SW 1271 (cell line): ENCODE data around the gene RPS10.
"Not testable (repeated sequence)": the region's sequence is repeated elsewhere in the genome, so short reads cannot be mapped to it uniquely, and the experiment has no call there.

Experiments used
- DNase-seq, 2 experiments: peaks; one replicate each; lab custom pipeline; 2025; lab: John Stamatoyannopoulos, UW

RPS10 gene

GRCh38 chr6:34392497-34393190, 33.2 kb downstream of the RPS10 start, which contains the start of gene NUDT3:
NUDT3 (minus strand) TSS chr6:34392669; CDS start chr6:34392362, 307 bp downstream.
- peak; percentile 84 to 90 for DNase-seq

- peak in 1 of 2 experiments; percentile 43 for DNase-seq
Observed at GRCh38 chr6:34391786-34392496, 33.9 kb downstream of the RPS10 start.

- DNase-seq, result no peak
Observed at GRCh38 chr6:34391473-34391785, 34.4 kb downstream of the RPS10 start.

- peak in 1 of 2 experiments; percentile 45 for DNase-seq
Observed at GRCh38 chr6:34390531-34391472, 35.1 kb downstream of the RPS10 start.

- no peak for DNase-seq
Observed at GRCh38 chr6:34389034-34389433, 36.8 kb downstream of the RPS10 start.

GRCh38 chr6:34388421-34388820, 37.4 kb downstream of the RPS10 start:
- DNase-seq, result no peak

- no peak for DNase-seq
Observed at GRCh38 chr6:34386316-34387137, 39.3 kb downstream of the RPS10 start.

- no peak for DNase-seq
Observed at GRCh38 chr6:34385793-34386195, 40.1 kb downstream of the RPS10 start.

- no peak for DNase-seq
Observed at GRCh38 chr6:34384321-34385153, 41.3 kb downstream of the RPS10 start.

GRCh38 chr6:34383656-34384320, 42.1 kb downstream of the RPS10 start:
- DNase-seq, result no peak

GRCh38 chr6:34383161-34383631, 42.7 kb downstream of the RPS10 start:
- DNase-seq, result no peak

- DNase-seq, result no peak
Observed at GRCh38 chr6:34381081-34381480, 44.8 kb downstream of the RPS10 start.

- no peak for DNase-seq
Observed at GRCh38 chr6:34378470-34378869, 47.4 kb downstream of the RPS10 start.

GRCh38 chr6:34377984-34378383, 47.9 kb downstream of the RPS10 start:
- DNase-seq, result no peak

- not testable (repeated sequence) for DNase-seq
Observed at GRCh38 chr6:34377571-34377970, 48.3 kb downstream of the RPS10 start.

GRCh38 chr6:34375833-34376232, 50.0 kb downstream of the RPS10 start:
- DNase-seq, result no peak

GRCh38 chr6:34374508-34374907, 51.4 kb downstream of the RPS10 start:
- DNase-seq, result no peak

- no peak for DNase-seq
Observed at GRCh38 chr6:34374069-34374468, 51.8 kb downstream of the RPS10 start.

- no peak for DNase-seq
Observed at GRCh38 chr6:34373511-34373910, 52.4 kb downstream of the RPS10 start.

GRCh38 chr6:34371865-34372264, 54.0 kb downstream of the RPS10 start:
- DNase-seq, result not testable (repeated sequence)
